ENCODE data around the gene DNLZ. TPM values are rescaled to one million over a fixed set of nuclear protein-coding genes. Genes with fewer than 3 reads are reported as not detected.
A peak's percentile ranks its signal among the peaks of the same experiment; 100 is the strongest.

The DNLZ gene
- total and polyA plus RNA-seq, 10 of the 15 experiments (the other 5 are each of a cell fraction or from before 2014, with no cell fraction given): 0.66 to 29.7 (median 14.7) TPM; not detected in 1

GRCh38 chr9:136403538-136403914 is 40.0 kb upstream of the DNLZ start (continued):
- no peak for TF ChIP-seq E2F4 (IDR thresholded peaks at IDR 0.05; ENCODE audit: low read depth, low read length)
- no peak for TF ChIP-seq CBX3 (IDR thresholded peaks at IDR 0.05; ENCODE audit: borderline replicate concordance, low read depth)
- no peak for TF ChIP-seq YBX1 (IDR thresholded peaks at IDR 0.05)
- TF ChIP-seq SREBF1 (IDR thresholded peaks at IDR 0.05; ENCODE audit: low read length): no peak
- no peak for TF ChIP-seq EZH2 (IDR thresholded peaks at IDR 0.05; ENCODE audit: borderline replicate concordance, control insufficient read depth, low read depth, low read length)
- no peak for TF ChIP-seq CEBPZ (IDR thresholded peaks at IDR 0.05; ENCODE audit: low read depth, low read length)
- TF ChIP-seq NFYA (IDR thresholded peaks at IDR 0.05; ENCODE audit: borderline replicate concordance, low read depth, low read length): no peak
- TF ChIP-seq USF2 (IDR thresholded peaks at IDR 0.05; ENCODE audit: borderline replicate concordance, low read depth, low read length): no peak
- no peak for TF ChIP-seq KAT2A (conservative IDR thresholded peaks at IDR 0.05; ENCODE audit: control insufficient read depth, low read depth, low read length)
- no peak; the same call in 1 of the 2 replicates for TF ChIP-seq WRNIP1 (IDR thresholded peaks at IDR 0.05; ENCODE audit: borderline replicate concordance, low read depth, low read length)
- TF ChIP-seq TAF1 (IDR thresholded peaks at IDR 0.05; ENCODE audit: borderline replicate concordance, low read depth, low read length): no peak
- TF ChIP-seq MXI1 (IDR thresholded peaks at IDR 0.05; ENCODE audit: low read depth, low read length): peak; percentile 59; the same call in 1 of the 2 replicates
- TF ChIP-seq BCL11A (IDR thresholded peaks at IDR 0.05; ENCODE audit: low read depth, low read length): 0 out of 2 replicates have a peak, but pooled peaks have one; percentile 32
- peak in 1 of 2 experiments; percentile 34; a peak in 1 of 4 replicates for TF ChIP-seq EP300 (IDR thresholded peaks at IDR 0.05; ENCODE audit: borderline replicate concordance in 1 of 2, control insufficient read depth in 1 of 2, low read depth in 2 of 2, low read length in 2 of 2)
- no peak for TF ChIP-seq EGR1 (IDR thresholded peaks at IDR 0.05; ENCODE audit: borderline replicate concordance in 1 of 2, low read depth in 2 of 2, low read length in 2 of 2)
- TF ChIP-seq RAD21 (IDR thresholded peaks at IDR 0.05; ENCODE audit: insufficient read depth, low read depth, low read length): no peak
- TF ChIP-seq SIN3A (IDR thresholded peaks at IDR 0.05; ENCODE audit: low read depth, low read length): peak; percentile 45; the same call in 1 of the 2 replicates
- TF ChIP-seq BCL3 (IDR thresholded peaks at IDR 0.05; ENCODE audit: borderline replicate concordance, insufficient read depth, low read depth, low read length, poor library complexity, severe bottlenecking): peak; percentile 27
- peak; percentile 83 for TF ChIP-seq RUNX3 (IDR thresholded peaks at IDR 0.05; ENCODE audit: low read length)
- no peak for TF ChIP-seq SRF (IDR thresholded peaks at IDR 0.05; ENCODE audit: low read depth in 2 of 2, low read length in 2 of 2)
- TF ChIP-seq SMARCA5 (IDR thresholded peaks at IDR 0.05): no peak; the same call in 1 of the 2 replicates
- TF ChIP-seq NKRF (conservative IDR thresholded peaks at IDR 0.05): no peak

Measured in GM12878 (cell line).